Left cardiac atrium (tissue), 4 donors: ENCODE results near the gene APOD. TPM values are rescaled to one million over a fixed set of nuclear protein-coding genes. Genes with fewer than 3 reads are reported as not detected.
"Not testable (repeated sequence)": the region's sequence is repeated elsewhere in the genome, so short reads cannot be mapped to it uniquely, and the experiment has no call there.

ENCODE experiments used
- ATAC-seq, 2 donors: fragments of 200-7000 bp; cut with Tn5 transposase; one replicate each; pipeline ENCODE4 v1.9.1; 2020; ENCODE audit warnings: mild to moderate bottlenecking in 2 of 2, moderate library complexity in 2 of 2
- DNase-seq: peaks from one replicate; pipeline ENCODE4 v3.0.0-alpha.2; 2020
- intact Hi-C, 2 donors: fragments of 100-400 bp; cut with DNase I; formaldehyde crosslinking; loops; one replicate each; pipeline versions ENCODE4 v1.14.1 to v1.15.1; 2022 to 2023
- long read RNA-seq: library from polyadenylated mRNA; unstranded; transcript quantifications from one replicate; pipeline ENCODE4 v2.0.0, GENCODE V29; 2021
- total RNA-seq, 2 donors: library from RNA; stranded (reverse); fragmentation: NEBNext Ultra II Directional; extraction: Animal tissue kit (Norgen Biotek cat#: 25700); gene quantifications; one replicate each; pipeline ENCODE4 v1.2.1, GENCODE V29; 2021
- donor health status: DM: no; HTN: yes; CAD: no.
- donor health status: DM: no; HTN: yes; CAD: no; lungs with severe emphysema.
- donor health status: DM: yes; HTN: yes; CAD: no.
- donor health status: Dilated cardiomyopathy.

APOD gene
- total RNA-seq = 100 to 1,000 TPM in 1 of 2 donors, 10 to 100 TPM in 1; 85.0 to 256 TPM
- long read RNA-seq, transcript APOD-201 (5 exons, 1,130 nt) = major isoform, 5 of 5 reads
- long read RNA-seq, partial matches to known transcripts = 0 of 5 reads
- long read RNA-seq, other reads (novel, unspliced or antisense) = 0 of 5 reads

DNA sequence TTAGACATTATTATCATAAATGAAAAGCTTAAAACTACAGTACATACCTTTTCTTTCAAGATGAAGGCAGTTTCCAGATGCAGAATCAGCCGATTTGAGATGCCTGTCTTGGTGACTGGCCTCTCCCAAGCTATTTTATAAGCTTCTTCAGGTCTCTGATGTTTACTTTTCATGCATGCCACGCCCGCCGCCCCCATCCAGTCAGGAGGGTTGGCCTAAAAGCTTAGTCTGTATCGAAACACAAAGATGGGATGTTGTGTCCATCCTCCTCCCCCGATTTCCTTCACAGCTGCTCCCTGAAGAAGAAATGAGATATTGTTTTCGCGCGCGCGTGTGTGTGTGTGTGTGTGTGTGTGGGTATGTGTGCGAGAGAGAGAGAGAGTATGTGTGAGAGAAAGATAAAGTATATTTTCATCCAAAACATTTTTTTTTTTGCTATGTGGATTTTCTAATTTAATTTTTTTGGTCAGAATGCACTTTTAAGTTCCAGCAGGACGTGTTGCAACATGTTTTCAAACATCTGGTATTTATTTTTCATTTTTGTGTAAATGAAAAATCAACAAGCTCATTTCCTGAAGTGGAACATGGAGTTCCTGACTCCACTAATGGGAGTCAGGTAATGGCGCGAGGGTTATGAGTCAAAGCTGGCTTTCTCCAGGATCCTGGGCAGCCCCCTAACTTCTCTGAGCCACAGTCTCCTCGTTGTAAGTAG is at the start of gene APOD:
APOD (minus strand) TSS at position 110 of the 712 bp plus-strand sequence. CDS start 4,479 bp downstream, outside the sequence.
- DNase-seq (no peak), ATAC-seq (peak; percentile 53 to 74)
- intact Hi-C loops = no loop called here

DNA sequence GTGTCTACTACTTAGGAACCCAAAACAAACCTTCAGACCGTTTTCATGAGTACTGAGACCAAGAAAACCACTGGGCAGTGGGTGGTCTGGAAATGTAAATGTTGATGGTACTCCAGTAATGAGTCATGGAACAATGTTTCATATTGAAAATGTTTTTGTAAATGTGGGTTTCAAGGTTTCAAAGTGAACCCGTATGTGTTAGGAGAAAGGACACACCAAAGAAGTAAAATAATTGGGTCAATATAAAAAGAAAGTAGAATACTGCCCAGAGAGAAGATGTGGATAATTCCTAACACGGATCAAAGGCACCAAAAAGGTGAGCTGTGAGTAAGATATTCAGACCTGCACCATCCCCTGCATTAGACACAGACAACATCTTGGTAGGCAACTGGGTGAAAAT is 49.6 kb upstream of the APOD start:
- ATAC-seq, DNase-seq, intact Hi-C loops: not testable (repeated sequence)

DNA sequence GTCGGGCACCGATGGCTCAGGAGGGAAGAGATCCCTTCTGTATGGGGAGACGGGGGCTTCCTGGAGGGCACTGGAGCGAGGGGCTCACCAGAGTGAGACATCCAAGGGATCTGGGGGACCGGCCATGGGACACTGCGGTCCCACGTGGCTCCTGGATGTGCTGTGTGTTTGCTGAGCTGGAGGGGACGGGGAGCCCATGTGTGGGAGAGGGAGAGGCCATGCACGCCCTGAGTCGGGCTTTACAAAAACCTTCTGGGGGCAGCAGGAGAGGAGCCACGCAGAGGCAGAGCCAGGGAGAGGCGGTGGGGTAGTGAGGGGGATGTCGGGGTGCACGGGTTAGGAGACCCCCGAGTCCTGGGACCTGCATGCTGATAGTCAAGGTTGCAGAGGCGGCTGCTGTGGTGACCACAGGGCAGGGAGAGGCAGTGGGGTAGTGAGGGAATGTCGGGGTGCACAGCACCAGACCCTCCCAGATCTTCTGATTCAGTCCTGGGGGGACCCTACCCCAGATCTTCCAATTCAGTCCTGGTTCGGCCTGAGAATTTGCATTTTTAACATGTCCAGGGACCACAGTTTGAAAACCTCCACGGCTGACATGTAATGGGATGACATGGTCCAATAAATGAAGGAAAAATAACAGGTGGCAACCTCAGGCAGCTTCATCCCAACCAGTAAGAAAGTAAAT is 48.9 kb upstream of the APOD start:
- intact Hi-C loops, DNase-seq, ATAC-seq: not testable (repeated sequence)

DNA sequence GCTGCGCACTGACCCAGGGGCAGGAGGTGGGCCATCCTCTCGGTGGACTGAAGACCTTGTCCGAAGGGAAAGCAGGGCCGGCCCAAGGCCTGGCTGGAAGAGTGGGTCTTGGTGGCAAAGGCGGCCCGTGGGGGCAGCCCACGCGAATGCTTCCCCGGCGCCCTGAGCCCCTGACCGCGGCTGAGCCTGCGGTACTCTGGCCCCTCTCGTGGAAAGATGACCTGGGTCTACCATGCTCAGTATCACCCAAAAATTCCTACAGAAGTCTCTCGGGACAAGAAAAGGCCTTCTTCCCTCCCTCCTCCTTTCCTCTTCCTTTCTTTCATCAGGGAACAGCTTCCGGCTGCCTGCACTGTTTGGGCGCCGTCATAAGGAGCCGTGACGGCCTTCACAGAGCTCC is 48.3 kb upstream of the APOD start:
- DNase-seq, ATAC-seq, intact Hi-C loops: not testable (repeated sequence)

DNA sequence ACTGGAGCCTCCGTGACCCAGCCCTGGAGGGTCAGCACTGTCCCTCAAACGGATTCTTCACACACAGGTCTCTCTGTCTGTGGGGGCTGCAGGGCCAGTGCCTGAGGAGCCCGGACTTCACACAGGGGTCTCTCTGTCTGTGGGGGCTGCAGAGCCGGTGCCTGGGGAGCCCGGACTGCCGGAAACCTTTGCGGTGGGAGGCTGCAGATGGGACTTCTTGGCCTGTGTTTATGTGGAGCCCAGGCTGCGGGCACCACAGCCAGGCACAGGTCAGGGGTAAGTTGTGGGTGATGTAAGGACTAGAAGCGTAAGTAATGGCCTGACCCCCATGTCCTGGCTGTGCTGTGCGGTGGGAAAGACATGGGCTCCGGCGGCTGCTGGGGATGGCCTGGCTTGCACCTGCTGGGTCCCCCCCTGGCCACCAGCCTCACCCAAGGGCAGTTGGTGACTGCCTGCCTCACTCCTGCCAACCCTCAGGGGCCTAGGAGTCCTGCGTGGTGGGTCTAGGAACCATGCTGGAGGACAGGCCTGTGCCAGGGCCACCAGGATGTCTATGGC is 47.3 kb upstream of the APOD start:
- intact Hi-C loops, DNase-seq, ATAC-seq: not testable (repeated sequence)

DNA sequence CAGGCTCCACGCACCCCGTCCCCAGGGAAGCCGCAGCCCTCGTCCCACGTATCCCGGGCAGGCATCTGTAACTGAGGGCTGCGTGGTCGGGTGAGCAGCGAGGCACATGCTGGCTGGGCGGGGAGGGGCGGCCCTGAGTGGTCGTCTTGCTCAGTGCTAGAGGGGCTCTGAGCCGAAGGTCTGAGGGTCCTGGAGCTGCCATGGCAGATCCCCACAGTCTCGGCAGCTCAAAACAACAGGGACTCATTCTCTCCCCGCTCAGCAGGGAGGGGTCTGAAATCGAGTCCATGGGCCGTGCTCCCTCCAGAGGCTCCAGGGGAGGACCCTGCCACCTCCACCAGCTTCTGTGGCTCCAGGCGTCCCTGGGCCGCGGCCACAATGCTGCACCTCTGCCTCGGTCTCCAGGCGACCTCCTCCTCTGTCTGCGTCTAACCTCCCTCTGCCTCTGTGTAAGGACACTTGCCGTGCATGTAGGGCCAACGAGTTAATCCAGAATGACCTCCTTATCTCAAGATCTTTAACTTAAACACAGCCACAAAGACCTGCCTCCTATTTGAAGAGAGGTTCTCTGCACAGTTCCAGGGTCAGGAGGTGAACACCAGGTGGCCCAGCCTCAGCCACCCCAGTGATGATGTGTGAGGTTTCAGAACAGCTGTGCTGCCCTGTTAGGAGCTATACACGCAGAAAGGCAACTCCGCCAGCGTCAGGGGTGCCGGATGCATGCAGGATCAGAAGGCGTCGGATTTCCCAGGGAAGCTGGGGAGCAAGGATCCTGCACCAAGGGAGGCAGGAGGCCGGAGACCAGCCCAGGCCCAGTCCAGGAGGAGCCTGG is 46.6 kb upstream of the APOD start:
- DNase-seq, intact Hi-C loops, ATAC-seq: not testable (repeated sequence)

DNA sequence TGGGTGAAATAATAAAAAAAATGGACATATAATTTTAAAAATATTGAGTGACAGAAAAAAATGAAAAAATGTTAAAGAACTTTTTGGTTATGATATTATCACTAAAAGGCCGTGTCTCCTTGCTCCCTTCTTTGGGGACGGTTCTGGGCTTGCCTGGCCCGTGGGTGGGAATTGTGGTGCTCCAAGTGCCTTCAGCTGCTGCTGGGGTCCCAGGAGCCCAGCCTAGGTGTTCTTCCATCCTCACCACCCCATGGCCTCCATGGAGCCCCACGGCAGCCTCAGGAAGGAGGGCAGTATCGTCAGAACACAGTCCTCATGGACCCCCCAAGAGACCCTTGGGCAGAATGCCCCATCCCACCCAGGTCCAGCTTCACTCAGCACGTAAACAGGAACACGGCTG is 45.9 kb upstream of the APOD start:
- DNase-seq, ATAC-seq, intact Hi-C loops: not testable (repeated sequence)

DNA sequence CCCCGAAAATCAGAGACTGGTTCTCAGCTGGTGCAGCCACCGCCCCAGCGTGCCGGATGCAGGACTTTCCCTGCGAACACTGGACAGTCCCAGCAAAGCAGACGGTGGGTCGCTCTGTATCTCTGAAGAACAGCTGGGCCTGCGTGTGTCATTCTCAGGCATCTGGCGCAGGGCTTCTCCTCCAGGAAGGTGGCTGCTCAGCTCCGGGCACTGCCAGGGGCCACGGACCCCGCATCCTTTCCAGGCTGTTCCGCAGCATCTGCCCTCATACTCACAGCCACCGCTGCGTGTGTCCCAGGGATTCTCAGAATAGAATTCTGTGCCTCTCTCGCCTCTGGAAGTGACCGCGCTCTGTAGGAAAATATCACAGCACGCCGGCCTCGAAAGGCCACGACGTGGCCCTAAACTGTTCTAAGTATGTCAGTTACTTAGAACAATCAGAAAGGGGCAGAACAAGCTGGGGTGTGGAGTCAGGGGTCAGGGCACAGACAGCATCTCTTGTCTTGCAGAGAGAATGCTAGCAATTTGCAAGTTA is 44.7 kb upstream of the APOD start:
- DNase-seq, ATAC-seq, intact Hi-C loops: not testable (repeated sequence)

DNA sequence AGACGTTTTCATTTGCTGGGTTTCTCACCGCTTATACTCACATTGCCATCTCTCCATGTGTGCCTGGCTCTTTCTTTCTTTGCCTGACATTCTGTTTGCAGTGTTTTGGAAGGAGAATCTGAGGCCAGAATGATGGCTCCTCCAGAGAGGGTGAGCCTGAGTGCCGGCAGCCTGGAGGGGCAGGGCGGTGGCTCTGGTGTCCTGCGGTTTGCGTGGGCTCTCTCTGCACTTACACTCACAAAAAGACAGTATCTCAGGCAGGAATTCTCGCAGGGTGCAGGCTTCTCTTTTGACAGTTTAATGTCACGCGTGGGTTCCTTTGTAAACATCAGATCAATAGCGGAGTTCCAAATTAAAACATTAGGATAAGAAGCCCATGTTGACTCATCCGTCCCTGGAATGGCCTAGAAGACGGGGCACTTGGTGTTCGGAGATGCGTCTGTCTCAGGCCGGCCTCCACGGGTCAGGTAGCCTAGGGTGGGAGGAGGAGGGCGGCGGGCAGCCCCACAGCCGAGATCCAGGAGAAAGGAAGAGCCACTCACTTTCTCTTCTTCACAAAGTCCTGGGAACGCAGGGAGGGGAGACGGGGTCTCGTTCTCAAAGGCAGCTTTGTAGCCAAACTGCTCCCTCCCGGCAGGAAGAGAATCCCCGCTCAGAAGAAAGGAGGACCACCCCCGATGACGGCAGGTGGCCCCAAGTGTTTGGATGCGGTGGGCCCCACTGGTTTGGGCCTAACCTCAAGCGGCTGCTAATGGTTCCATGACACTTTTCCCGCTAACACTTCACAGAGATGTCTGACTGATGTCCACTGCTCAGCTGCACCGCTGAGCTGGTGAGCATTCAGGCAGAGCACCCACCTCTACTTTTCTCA is 44.0 kb upstream of the APOD start:
- intact Hi-C loops, DNase-seq, ATAC-seq: not testable (repeated sequence)

DNA sequence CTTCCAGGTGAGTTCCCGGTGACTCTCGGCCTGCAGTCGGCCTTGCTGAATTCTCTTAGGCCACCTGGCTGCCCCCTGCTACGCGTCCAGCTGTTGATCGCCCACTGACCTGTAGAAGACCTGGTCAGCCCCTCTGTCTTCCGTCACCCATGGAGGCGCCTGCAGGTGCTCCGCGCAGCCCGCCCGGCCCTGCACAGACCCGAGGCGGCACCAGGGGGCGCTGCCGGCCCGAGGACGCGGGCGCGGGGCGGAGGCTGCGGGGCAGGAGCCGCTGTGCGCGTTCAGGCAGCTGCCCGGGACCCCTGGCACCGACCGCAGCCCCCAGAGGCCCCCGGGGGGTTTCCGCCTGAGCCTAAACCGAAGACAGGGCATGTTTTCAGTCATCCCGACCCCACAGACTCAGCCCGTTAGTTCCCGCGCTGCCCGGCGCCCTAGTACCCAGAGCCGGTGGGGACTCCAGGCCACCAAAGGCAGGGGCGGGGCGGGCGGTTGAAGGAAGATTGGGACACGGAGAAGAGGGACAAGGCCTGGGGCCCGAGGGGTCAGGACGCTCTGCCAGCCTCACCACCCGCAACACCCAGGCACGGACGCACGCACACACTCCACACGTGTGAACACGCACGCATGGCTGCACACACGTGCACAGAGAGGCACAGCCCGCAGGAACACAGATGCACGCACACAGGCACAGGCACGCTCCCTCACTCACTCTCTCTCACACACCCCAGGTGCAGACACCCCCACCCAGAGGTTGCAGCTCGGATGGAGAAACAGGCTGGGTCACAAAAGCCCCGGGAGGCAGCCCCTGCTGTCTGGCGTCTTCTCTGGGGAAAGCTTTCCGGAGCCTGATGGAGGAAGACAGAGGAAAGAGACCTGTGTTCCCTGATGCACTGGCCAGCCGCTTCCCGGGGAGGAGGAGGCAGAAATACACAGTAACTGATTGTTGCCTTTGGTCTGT is 41.1 kb upstream of the APOD start:
- peak; percentile 87 to 94 for ATAC-seq
- DNase-seq, intact Hi-C loops: not testable (repeated sequence)

DNA sequence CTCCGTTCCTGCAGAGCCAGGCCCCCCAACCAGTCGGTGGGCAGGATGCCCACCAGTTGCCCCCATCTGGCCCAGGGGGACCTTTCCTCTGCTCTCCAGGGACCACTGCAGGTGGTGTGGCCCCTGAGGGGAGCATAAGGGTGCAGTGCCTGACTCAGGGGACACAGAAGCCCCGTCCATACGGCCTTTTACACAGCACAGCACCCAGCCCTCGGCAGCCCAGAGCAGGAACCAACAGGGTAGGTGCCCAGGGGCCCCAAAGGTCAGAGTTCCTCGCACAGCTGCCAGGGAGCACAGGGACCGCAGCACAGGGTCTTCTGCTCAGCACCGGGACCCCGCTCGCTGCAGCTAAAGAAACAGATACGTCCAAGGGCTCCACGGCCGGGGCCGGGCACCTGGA is 40.4 kb upstream of the APOD start:
- intact Hi-C loops, DNase-seq: not testable (repeated sequence)
- peak in 1 of 2 donors; percentile 1 for ATAC-seq

DNA sequence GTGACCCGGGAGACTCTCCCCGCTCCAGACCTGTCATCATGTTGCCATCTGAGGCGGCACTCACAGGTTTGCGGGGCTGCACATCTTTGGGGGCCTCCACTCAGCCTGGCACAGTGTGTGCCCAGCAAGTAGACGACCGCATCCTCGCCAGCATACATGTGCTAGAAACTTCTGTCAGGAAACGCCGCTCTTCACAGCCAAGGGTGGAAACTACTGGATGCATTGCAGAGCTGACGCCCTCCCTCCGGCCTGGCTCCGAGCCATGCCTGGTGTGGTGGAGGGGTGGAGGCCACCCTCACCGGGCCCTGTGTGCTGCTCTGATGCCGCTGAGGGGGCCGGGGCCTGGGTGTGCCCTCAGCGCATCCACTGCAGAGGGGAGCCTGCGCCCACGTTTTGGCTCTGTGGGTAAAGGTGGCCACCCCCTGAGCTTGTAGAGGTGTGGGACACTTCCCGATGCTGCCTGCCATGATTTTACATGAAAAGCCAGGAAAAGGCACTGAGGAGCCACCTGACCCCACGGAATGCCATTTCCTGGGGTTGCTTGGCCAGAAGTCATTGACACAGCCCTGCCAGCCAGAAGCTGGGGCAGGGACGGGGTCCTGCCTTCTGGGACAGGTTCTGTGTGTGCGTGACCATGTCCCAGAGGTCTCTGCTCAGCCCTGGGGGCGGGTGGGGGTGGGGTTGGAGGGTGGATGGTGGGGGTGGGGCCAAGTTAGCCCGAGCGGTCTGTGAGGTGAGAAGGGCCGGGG is 39.7 kb upstream of the APOD start:
- intact Hi-C loops, ATAC-seq, DNase-seq: not testable (repeated sequence)

DNA sequence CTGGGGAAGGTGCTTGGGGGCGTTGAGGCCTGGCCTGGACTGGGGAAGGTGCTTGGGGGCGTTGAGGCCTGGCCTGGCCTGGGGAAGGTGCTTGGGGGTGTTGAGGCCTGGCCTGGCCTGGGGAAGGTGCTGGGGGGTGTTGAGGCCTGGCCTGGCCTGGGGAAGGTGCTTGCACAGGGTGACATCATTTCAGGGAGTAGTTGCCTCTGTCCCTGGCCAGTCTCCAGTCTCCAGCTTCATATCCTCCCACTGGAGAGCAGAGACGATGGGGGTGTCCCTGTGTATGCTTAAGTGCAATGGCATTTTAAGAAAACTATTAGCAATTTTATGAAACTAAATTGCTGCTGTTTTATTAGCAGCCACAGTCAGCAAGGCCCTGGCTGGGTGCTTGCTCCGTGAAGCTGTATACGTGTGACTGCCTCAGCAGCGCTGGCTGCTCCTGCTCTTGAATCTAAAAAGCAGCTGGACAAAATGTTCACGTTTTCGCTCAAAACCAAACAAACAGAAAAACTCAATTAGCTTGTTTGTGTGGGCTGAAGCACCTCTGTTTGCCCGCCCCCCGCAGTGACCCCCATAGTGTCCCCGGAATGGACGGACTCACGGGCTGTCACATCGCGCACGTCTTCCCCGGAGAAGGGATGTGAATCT is 38.9 kb upstream of the APOD start:
- intact Hi-C loops, DNase-seq: not testable (repeated sequence)

DNA sequence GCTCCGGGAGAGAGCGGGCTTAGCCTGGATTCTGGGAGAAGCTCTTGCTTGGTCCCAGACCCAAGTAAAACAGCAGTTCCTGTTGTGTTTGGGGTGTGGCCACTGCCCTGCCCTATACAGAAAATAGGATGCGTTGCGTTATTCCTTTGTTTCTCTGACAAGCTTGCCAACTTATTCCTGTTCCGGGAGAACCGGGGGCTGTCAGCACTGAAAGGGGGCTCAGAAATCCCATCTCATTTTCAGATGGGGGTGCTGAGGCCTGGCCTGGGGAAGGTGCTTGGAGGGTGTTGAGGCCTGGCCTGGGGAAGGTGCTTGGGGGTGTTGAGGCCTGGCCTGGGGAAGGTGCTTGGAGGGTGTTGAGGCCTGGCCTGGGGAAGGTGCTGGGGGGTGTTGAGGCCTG is 38.3 kb upstream of the APOD start:
- DNase-seq, ATAC-seq: not testable (repeated sequence)

More for the DNA sequence above, 38.9 kb upstream of the APOD start:
- ATAC-seq = not testable (repeated sequence)

DNA sequence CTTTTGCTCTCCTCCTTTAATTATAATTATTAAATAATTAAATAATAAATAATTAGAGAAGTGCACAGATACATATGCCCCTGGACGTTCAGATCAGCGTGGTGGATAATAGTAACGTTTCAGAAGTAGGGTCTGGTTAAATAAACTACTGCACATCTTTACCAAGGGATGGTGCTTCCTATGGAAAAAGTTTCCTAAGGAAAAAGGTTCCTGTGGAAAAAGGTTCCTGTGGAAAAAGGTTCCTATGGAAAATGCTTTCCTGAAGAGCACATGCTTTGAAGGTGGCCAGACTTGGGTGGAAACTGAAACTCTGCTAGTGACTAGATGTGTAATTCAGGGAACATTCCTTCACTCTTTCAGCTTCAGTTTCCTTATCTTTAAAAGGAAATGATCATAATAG is 37.4 kb upstream of the APOD start:
- DNase-seq, ATAC-seq, intact Hi-C loops: not testable (repeated sequence)

More for the DNA sequence above, 38.3 kb upstream of the APOD start:
- intact Hi-C loops = not testable (repeated sequence)
